Ovary (tissue), 3 donors: ENCODE measurements around the gene VPS16.

Experiments
- CTCF ChIP-seq, 3 donors: fragments of 450-650 bp in 2 of 3; fragments of 200-600 bp in 1 of 3; IDR thresholded peaks; one replicate each; pipeline versions ENCODE4 v1.5.1 to v1.8.0; 2016 to 2022; ENCODE audit warnings: antibody characterized with exemption in 3 of 3, mild to moderate bottlenecking in 1 of 3
- EP300 ChIP-seq: sonication (generic); formaldehyde crosslinking; IDR thresholded peaks from one replicate; pipeline ENCODE4 v1.6.1; 2017; ENCODE audit warnings: antibody characterized with exemption
- POLR2A ChIP-seq: fragments of 450-650 bp; IDR thresholded peaks from one replicate; pipeline ENCODE4 v1.6.1; 2017; ENCODE audit warnings: antibody characterized with exemption, mild to moderate bottlenecking, moderate library complexity
- donor health status: DM: no; HTN: no; CAD: no.

- TF ChIP-seq POLR2A (no peak), CTCF (IDR thresholded peaks at IDR 0.05) (no peak), EP300 (no peak)
These were observed 42.3 kb upstream of the VPS16 start for GRCh38 chr20:2798095-2798805.
